ENCODE results near the gene ZGPAT. TPM values are rescaled to one million over a fixed set of nuclear protein-coding genes. Genes with fewer than 3 reads are reported as not detected.
A peak's percentile ranks its signal among the peaks of the same experiment; 100 is the strongest.

The ZGPAT gene
- total and polyA plus RNA-seq, 7 experiments from 2014 or later, result 42.9 to 82.1 (median 47.5) TPM

DNA sequence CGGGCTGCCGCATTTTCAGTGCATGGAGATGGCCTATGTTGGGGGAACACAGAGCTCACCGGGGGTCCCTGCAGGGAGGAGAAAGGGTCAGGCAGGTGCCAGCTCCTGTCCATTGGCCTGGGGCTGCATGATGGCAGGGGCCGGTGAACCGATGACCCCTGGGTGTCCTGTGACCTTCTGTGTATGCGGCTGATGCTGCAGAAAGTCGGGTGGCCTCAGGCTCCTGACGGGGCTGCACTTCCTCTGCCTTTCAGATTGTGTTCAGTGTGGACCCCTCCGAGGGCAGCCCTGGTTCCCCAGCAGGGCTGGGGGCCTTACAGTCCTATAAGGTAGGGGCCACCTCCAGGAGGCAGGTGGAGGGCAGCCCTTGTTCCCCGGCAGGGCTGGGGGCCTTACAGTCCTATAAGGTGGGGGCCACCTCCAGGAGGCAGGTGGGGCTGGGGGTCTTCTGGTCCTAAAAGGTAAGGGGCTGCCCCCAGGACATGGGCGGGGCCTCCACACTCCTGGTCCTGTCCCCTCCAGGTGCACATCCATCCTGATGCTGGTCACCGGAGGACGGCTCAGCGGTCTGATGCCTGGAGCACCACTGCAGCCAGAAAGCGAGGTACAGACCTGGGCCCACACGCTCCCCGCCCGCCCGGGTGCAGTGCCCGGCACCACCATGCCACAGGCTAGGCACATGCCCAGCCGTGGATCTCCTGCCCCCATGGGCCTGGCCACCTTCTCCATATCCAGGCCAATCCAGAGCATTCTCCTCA, 22.4 kb upstream of the ZGPAT start:
- no peaks in the 10 kb centered on the region for H3K27me3 ChIP-seq (ENCODE audit: control insufficient read depth in 2 of 2, insufficient read depth in 2 of 2, low read length in 2 of 2)
- no peak overlapping the region for H3K27ac Mint-ChIP-seq
- ChIA-PET CTCF (no interaction called here), POLR2A (no interaction called here)
- H3K4me3 ChIP-seq (ENCODE audit: low read length), result no peak overlapping the region
- intact Hi-C loops (cut with micrococcal nuclease), result no loop called here
- H3K36me3 Mint-ChIP-seq, result no peaks in the 10 kb centered on the region
- DNase-seq (no peak), ATAC-seq (no peak)
- no peak overlapping the region for H3K4me3 Mint-ChIP-seq
- H3K27ac ChIP-seq (ENCODE audit: low read depth, low read length), result no peak overlapping the region
- H3K36me3 ChIP-seq (ENCODE audit: control insufficient read depth in 2 of 3, insufficient read depth in 3 of 3, low read length in 3 of 3), result no peaks in the 10 kb centered on the region
- H3K9me3 Mint-ChIP-seq, result no peaks in the 10 kb centered on the region
- peaks cover 0 to 10% (median 5%) of the 10 kb centered on the region in 7 donors for H3K4me1 Mint-ChIP-seq
- H3K4me1 ChIP-seq (ENCODE audit: control insufficient read depth in 2 of 2, insufficient read depth in 2 of 2, low read length in 2 of 2), result peaks cover 0 to 16% of the 10 kb centered on the region in 2 donors
- H3K27me3 Mint-ChIP-seq, result no peaks in the 10 kb centered on the region
- H3K9me3 ChIP-seq (ENCODE audit: control insufficient read depth in 2 of 3, low read length in 3 of 3), result no peaks in the 10 kb centered on the region

GRCh38 chr20:63686094-63686491, 21.7 kb upstream of the ZGPAT start:
- no peaks in the 10 kb centered on the region for H3K27me3 Mint-ChIP-seq
- H3K36me3 ChIP-seq (ENCODE audit: control insufficient read depth in 2 of 3, insufficient read depth in 3 of 3, low read length in 3 of 3), result no peaks in the 10 kb centered on the region
- H3K27ac ChIP-seq (ENCODE audit: low read depth, low read length), result no peak overlapping the region
- no peak overlapping the region for H3K27ac Mint-ChIP-seq
- ChIA-PET POLR2A (no interaction called here), CTCF (no interaction called here)
- no peaks in the 10 kb centered on the region for H3K27me3 ChIP-seq (ENCODE audit: control insufficient read depth in 2 of 2, insufficient read depth in 2 of 2, low read length in 2 of 2)
- peak overlapping the region in 1 of 10 donors; percentile 33 for H3K4me3 Mint-ChIP-seq
- no peaks in the 10 kb centered on the region for H3K9me3 ChIP-seq (ENCODE audit: control insufficient read depth in 2 of 3, low read length in 3 of 3)
- no peaks in the 10 kb centered on the region for H3K9me3 Mint-ChIP-seq
- peaks cover 0 to 16% of the 10 kb centered on the region in 2 donors for H3K4me1 ChIP-seq (ENCODE audit: control insufficient read depth in 2 of 2, insufficient read depth in 2 of 2, low read length in 2 of 2)
- H3K36me3 Mint-ChIP-seq, result no peaks in the 10 kb centered on the region
- intact Hi-C loops (cut with micrococcal nuclease), result no loop called here
- no peak for DNase-seq
- ATAC-seq, result no peak
- H3K4me1 Mint-ChIP-seq, result peaks cover 0 to 10% (median 5%) of the 10 kb centered on the region in 7 donors
- no peak overlapping the region for H3K4me3 ChIP-seq (ENCODE audit: low read length)

GRCh38 chr20:63686492-63687321, 21.1 kb upstream of the ZGPAT start:
- Histone ChIP-seq H3K36me3 (ENCODE audit: control insufficient read depth in 2 of 3, insufficient read depth in 3 of 3, low read length in 3 of 3) (no peaks in the 10 kb centered on the region), H3K27me3 (ENCODE audit: control insufficient read depth in 2 of 2, insufficient read depth in 2 of 2, low read length in 2 of 2) (no peaks in the 10 kb centered on the region), H3K4me1 (ENCODE audit: control insufficient read depth in 2 of 2, insufficient read depth in 2 of 2, low read length in 2 of 2) (peaks cover 0 to 16% of the 10 kb centered on the region in 2 donors), H3K27ac (ENCODE audit: low read depth, low read length) (no peak overlapping the region), H3K9me3 (ENCODE audit: control insufficient read depth in 2 of 3, low read length in 3 of 3) (no peaks in the 10 kb centered on the region), H3K4me3 (ENCODE audit: low read length) (no peak overlapping the region)
- Mint-ChIP-seq H3K27me3 (no peaks in the 10 kb centered on the region), H3K4me1 (peaks cover 0 to 13% (median 5%) of the 10 kb centered on the region in 7 donors), H3K4me3 (peak overlapping the region in 5 of 10 donors; percentile 13 to 33 (median 33)), H3K9me3 (no peaks in the 10 kb centered on the region), H3K27ac (no peak overlapping the region), H3K36me3 (no peaks in the 10 kb centered on the region)
- CTCF ChIA-PET, result no interaction called here
- peak in 2 of 9 donors; percentile 30 to 46 for DNase-seq
- POLR2A ChIA-PET, result interaction anchor here (0.5 to 1.5 kb wide), 2 partner anchors 11 to 118 kb away, joined by 3 read pairs; no protein-coding TSS in a partner anchor
- peak; percentile 79 for ATAC-seq
- intact Hi-C loops (cut with micrococcal nuclease), result no loop called here

- peaks cover 0 to 13% (median 5%) of the 10 kb centered on the region in 7 donors for H3K4me1 Mint-ChIP-seq
- intact Hi-C loops (cut with micrococcal nuclease), result no loop called here
- ChIA-PET CTCF (no interaction called here), POLR2A (interaction anchor here (0.5 to 1.5 kb wide), 3 partner anchors 10 to 119 kb away, joined by 3 to 6 read pairs (median 3); no protein-coding TSS in a partner anchor)
- Histone ChIP-seq H3K9me3 (ENCODE audit: control insufficient read depth in 2 of 3, low read length in 3 of 3) (no peaks in the 10 kb centered on the region), H3K4me3 (ENCODE audit: low read length) (no peak overlapping the region), H3K4me1 (ENCODE audit: control insufficient read depth in 2 of 2, insufficient read depth in 2 of 2, low read length in 2 of 2) (peaks cover 0 to 16% of the 10 kb centered on the region in 2 donors), H3K36me3 (ENCODE audit: control insufficient read depth in 2 of 3, insufficient read depth in 3 of 3, low read length in 3 of 3) (no peaks in the 10 kb centered on the region), H3K27ac (ENCODE audit: low read depth, low read length) (no peak overlapping the region), H3K27me3 (ENCODE audit: control insufficient read depth in 2 of 2, insufficient read depth in 2 of 2, low read length in 2 of 2) (no peaks in the 10 kb centered on the region)
- H3K4me3 Mint-ChIP-seq, result peak overlapping the region in 2 of 10 donors; percentile 16 to 34
- no peaks in the 10 kb centered on the region for H3K27me3 Mint-ChIP-seq
- H3K9me3 Mint-ChIP-seq, result peaks cover 0 to 3% (median 0%) of the 10 kb centered on the region in 11 donors
- DNase-seq (no peak), ATAC-seq (no peak)
- peaks cover 0 to 4% (median 0%) of the 10 kb centered on the region in 5 donors for H3K36me3 Mint-ChIP-seq
- H3K27ac Mint-ChIP-seq, result no peak overlapping the region
Observed at GRCh38 chr20:63687419-63688178, 20.2 kb upstream of the ZGPAT start.

DNA sequence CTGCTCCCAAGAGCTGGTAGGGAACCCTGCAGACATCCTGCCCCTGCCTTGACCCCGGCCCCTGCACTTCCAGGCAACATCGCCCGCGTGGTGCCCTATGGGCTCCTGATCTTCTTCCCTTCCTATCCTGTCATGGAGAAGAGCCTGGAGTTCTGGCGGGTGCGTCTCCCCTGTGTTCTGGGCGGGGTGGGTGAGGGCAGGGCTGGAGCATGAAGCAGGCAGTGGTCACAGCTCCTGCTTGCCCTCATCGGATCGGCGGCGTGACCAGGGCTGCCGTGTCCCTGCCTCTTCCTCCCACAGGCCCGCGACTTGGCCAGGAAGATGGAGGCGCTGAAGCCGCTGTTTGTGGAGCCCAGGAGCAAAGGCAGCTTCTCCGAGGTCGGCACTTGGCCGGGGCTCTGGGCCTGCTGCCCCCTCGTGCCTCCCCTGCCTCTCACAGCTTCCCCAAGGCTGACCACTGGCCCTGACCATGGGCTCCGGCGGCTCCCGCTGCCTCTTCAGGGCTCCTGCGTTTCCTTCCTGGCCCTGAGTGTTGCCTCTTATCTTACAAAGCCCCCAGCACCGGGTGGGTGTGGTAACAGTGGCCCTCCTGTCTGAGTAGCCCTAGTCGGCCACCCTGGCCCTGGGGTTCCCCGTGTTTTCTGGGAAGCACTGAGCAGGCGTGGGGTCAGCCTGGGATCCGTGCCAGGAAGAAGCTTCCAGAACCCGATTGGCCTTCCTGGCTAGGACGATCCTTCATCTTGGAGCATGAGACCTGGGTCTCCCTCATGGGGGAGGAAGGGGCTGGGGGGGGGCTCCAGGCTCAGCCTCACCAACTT, 19.4 kb upstream of the ZGPAT start:
- no peak overlapping the region for H3K27ac ChIP-seq (ENCODE audit: low read depth, low read length)
- H3K36me3 ChIP-seq (ENCODE audit: control insufficient read depth in 2 of 3, insufficient read depth in 3 of 3, low read length in 3 of 3), result no peaks in the 10 kb centered on the region
- H3K4me3 Mint-ChIP-seq, result peak overlapping the region in 1 of 10 donors; percentile 6
- POLR2A ChIA-PET, result interaction anchor here (1.0 to 1.5 kb wide), 2 partner anchors 10 to 13 kb away, joined by 3 to 6 read pairs; no protein-coding TSS in a partner anchor
- H3K9me3 Mint-ChIP-seq, result peaks cover 0 to 3% (median 0%) of the 10 kb centered on the region in 11 donors
- DNase-seq (no peak), ATAC-seq (no peak)
- peaks cover 0 to 13% (median 5%) of the 10 kb centered on the region in 7 donors for H3K4me1 Mint-ChIP-seq
- CTCF ChIA-PET, result no interaction called here
- no peak overlapping the region for H3K27ac Mint-ChIP-seq
- H3K4me3 ChIP-seq (ENCODE audit: low read length), result no peak overlapping the region
- H3K4me1 ChIP-seq (ENCODE audit: control insufficient read depth in 2 of 2, insufficient read depth in 2 of 2, low read length in 2 of 2), result peaks cover 0 to 16% of the 10 kb centered on the region in 2 donors
- peaks cover 0 to 4% (median 0%) of the 10 kb centered on the region in 5 donors for H3K36me3 Mint-ChIP-seq
- intact Hi-C loops (cut with micrococcal nuclease), result no loop called here
- H3K27me3 Mint-ChIP-seq, result no peaks in the 10 kb centered on the region
- no peaks in the 10 kb centered on the region for H3K9me3 ChIP-seq (ENCODE audit: control insufficient read depth in 2 of 3, low read length in 3 of 3)
- no peaks in the 10 kb centered on the region for H3K27me3 ChIP-seq (ENCODE audit: control insufficient read depth in 2 of 2, insufficient read depth in 2 of 2, low read length in 2 of 2)
